ENCODE measurements around the gene GFOD1. TPM values are rescaled to one million over a fixed set of nuclear protein-coding genes. Genes with fewer than 3 reads are reported as not detected.

Gene GFOD1
- total RNA-seq, 1 experiment from 2014 or later, result 8.8 TPM

DNA sequence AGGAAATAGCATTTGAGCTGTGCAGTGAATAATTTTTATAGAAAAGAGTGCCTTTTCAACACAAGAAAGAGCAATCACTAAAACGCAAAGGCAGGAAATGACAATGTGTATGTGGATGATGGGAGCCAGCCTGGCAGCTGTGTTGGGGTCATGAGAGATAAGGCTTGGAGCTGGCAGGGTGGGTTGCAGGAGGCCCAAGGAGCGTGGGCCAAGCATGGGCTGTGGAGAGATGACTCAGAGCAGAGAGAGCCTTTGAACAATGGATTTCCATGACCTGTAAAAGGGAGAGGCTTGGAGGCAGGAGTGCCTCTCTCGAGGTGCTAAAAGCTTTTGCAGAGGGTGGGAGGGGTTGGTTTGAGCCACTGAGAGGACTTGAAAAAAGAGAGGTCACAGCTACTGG, 152.4 kb downstream of the GFOD1 start:
- POLR2A ChIA-PET (ENCODE audit: low non-redundant PET), result no interaction called here
- no peak for DNase-seq (ENCODE audit: low spot score)

DNA sequence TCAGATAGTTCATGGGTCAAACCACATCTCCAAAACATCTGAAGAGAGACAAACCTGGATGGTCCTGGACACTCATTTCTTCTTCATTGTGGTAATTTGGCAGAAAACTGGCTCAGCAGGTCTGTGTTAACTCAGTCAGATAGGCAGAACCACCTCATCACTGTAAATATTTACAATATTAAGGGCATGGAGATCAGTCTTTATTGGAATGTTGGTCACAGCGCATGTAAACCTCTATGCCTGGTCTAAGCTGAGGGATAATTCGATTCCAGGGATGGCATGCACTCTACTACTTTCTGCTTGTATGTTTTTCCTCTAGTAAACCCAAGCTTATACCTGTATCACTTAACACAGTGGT, 155.1 kb downstream of the GFOD1 start:
- intact Hi-C loops (cut with micrococcal nuclease; ENCODE audit: unreplicated experiment), result loop anchor here (5.0 kb wide), 1 partner anchor 420 kb away; no protein-coding TSS in a partner anchor
- H3K4me1 ChIP-seq (ENCODE audit: insufficient read depth, low read length, poor library complexity, severe bottlenecking), result peaks cover 8% of the 10 kb centered on the region
- H3K9me3 ChIP-seq (ENCODE audit: low read depth, low read length, poor library complexity, severe bottlenecking), result no peaks in the 10 kb centered on the region
- TF ChIP-seq, protein P1, sequence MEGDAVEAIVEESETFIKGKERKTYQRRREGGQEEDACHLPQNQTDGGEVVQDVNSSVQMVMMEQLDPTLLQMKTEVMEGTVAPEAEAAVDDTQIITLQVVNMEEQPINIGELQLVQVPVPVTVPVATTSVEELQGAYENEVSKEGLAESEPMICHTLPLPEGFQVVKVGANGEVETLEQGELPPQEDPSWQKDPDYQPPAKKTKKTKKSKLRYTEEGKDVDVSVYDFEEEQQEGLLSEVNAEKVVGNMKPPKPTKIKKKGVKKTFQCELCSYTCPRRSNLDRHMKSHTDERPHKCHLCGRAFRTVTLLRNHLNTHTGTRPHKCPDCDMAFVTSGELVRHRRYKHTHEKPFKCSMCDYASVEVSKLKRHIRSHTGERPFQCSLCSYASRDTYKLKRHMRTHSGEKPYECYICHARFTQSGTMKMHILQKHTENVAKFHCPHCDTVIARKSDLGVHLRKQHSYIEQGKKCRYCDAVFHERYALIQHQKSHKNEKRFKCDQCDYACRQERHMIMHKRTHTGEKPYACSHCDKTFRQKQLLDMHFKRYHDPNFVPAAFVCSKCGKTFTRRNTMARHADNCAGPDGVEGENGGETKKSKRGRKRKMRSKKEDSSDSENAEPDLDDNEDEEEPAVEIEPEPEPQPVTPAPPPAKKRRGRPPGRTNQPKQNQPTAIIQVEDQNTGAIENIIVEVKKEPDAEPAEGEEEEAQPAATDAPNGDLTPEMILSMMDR (conservative IDR thresholded peaks at IDR 0.05; ENCODE audit: low read depth, low read length), result no peak
- TF ChIP-seq EZH2 (IDR thresholded peaks at IDR 0.05; ENCODE audit: borderline replicate concordance, low read depth, low read length, poor library complexity, severe bottlenecking), result no peak
- no peak for DNase-seq (ENCODE audit: low spot score)
- H3K27ac ChIP-seq (ENCODE audit: low read depth, low read length, poor library complexity, severe bottlenecking), result no peak overlapping the region
- BruUV-seq (replicated peaks), result no TSS peak
- no peak overlapping the region for H3K4me3 ChIP-seq (ENCODE audit: low read depth, low read length, poor library complexity, severe bottlenecking)
- CTCF ChIA-PET, result no interaction called here
- H3K27me3 ChIP-seq (replicated peaks; ENCODE audit: insufficient read depth, low read depth, low read length, poor library complexity), result no peaks in the 10 kb centered on the region
- POLR2A ChIA-PET (ENCODE audit: low non-redundant PET), result no interaction called here
- no peaks in the 10 kb centered on the region for H3K36me3 ChIP-seq (ENCODE audit: insufficient read depth, low read length, poor library complexity, severe bottlenecking)

More for the DNA sequence above, 152.4 kb downstream of the GFOD1 start:
- Histone ChIP-seq H3K4me3 (ENCODE audit: low read depth, low read length, poor library complexity, severe bottlenecking) (no peak overlapping the region), H3K36me3 (ENCODE audit: insufficient read depth, low read length, poor library complexity, severe bottlenecking) (no peaks in the 10 kb centered on the region), H3K27ac (ENCODE audit: low read depth, low read length, poor library complexity, severe bottlenecking) (no peak overlapping the region), H3K27me3 (replicated peaks; ENCODE audit: insufficient read depth, low read depth, low read length, poor library complexity) (no peaks in the 10 kb centered on the region), H3K4me1 (ENCODE audit: insufficient read depth, low read length, poor library complexity, severe bottlenecking) (no peaks in the 10 kb centered on the region), H3K9me3 (ENCODE audit: low read depth, low read length, poor library complexity, severe bottlenecking) (no peaks in the 10 kb centered on the region)
- intact Hi-C loops (cut with micrococcal nuclease; ENCODE audit: unreplicated experiment), result loop anchor here (5.0 kb wide), 1 partner anchor 423 kb away; no protein-coding TSS in a partner anchor
- CTCF ChIA-PET, result interaction anchor here (0.5 to 1.7 kb wide), 2 partner anchors 189 to 280 kb away, joined by 3 to 5 read pairs; partner anchors contain the start of gene NOL7
- TF ChIP-seq EZH2 (IDR thresholded peaks at IDR 0.05; ENCODE audit: borderline replicate concordance, low read depth, low read length, poor library complexity, severe bottlenecking), result no peak
- TF ChIP-seq, protein P1 (conservative IDR thresholded peaks at IDR 0.05; ENCODE audit: low read depth, low read length), result no peak
- no TSS peak for BruUV-seq (replicated peaks)

DNA sequence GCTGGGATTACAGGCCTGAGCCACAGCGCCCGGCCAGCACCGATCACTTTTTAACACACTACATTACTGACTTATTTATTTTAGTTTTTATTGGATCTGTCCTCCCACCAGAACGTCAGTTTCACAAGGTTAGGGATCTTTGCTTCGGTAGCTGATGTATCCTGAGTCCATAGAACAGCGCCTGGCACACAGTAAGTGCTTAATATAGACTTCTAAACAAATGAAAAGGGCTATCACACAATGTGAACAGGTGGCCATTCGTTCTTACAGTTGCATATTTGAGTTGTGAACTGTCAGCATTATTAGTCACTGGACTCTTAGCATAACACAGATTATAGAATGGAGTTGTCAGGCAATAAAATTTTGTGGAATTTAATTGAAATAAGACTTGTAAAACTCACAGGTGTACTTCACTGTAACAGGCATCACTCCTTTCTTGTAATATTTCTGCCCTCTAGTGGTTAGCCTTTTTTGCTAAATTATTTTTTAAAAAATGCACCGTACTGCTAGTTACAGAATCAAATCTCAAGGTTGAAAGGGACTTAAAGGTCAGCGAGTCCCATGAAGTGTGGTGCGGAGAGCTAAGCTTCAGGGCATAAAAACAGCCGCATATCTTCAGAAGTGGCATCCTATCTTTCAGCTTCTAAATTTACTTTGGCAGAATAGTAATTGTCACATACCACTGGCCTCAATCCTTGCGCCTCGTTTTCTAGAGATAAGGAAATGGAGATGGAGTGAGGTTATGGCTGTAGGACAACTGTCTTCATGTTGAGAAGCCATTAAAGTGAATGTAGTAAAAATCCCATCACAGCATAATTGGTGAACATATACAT, 155.7 kb downstream of the GFOD1 start:
- intact Hi-C loops (cut with micrococcal nuclease; ENCODE audit: unreplicated experiment), result loop anchor here (2.0 to 5.0 kb wide), 3 partner anchors 103 to 419 kb away; no protein-coding TSS in a partner anchor
- TF ChIP-seq EZH2 (IDR thresholded peaks at IDR 0.05; ENCODE audit: borderline replicate concordance, low read depth, low read length, poor library complexity, severe bottlenecking), result no peak
- TF ChIP-seq, protein P1 (conservative IDR thresholded peaks at IDR 0.05; ENCODE audit: low read depth, low read length), result peak; percentile 77
- CTCF ChIA-PET, result no interaction called here
- no peaks in the 10 kb centered on the region for H3K27me3 ChIP-seq (replicated peaks; ENCODE audit: insufficient read depth, low read depth, low read length, poor library complexity)
- H3K4me1 ChIP-seq (ENCODE audit: insufficient read depth, low read length, poor library complexity, severe bottlenecking), result peaks cover 14% of the 10 kb centered on the region
- no peaks in the 10 kb centered on the region for H3K9me3 ChIP-seq (ENCODE audit: low read depth, low read length, poor library complexity, severe bottlenecking)
- BruUV-seq (replicated peaks), result no TSS peak
- no peaks in the 10 kb centered on the region for H3K36me3 ChIP-seq (ENCODE audit: insufficient read depth, low read length, poor library complexity, severe bottlenecking)
- no peak overlapping the region for H3K27ac ChIP-seq (ENCODE audit: low read depth, low read length, poor library complexity, severe bottlenecking)
- POLR2A ChIA-PET (ENCODE audit: low non-redundant PET), result no interaction called here
- peak; percentile 44 for DNase-seq (ENCODE audit: low spot score)
- no peak overlapping the region for H3K4me3 ChIP-seq (ENCODE audit: low read depth, low read length, poor library complexity, severe bottlenecking)
